ENCODE data around the gene SNTB2.
"Not testable (repeated sequence)": the region's sequence is repeated elsewhere in the genome, so short reads cannot be mapped to it uniquely, and the experiment has no call there.

SNTB2 gene

DNA sequence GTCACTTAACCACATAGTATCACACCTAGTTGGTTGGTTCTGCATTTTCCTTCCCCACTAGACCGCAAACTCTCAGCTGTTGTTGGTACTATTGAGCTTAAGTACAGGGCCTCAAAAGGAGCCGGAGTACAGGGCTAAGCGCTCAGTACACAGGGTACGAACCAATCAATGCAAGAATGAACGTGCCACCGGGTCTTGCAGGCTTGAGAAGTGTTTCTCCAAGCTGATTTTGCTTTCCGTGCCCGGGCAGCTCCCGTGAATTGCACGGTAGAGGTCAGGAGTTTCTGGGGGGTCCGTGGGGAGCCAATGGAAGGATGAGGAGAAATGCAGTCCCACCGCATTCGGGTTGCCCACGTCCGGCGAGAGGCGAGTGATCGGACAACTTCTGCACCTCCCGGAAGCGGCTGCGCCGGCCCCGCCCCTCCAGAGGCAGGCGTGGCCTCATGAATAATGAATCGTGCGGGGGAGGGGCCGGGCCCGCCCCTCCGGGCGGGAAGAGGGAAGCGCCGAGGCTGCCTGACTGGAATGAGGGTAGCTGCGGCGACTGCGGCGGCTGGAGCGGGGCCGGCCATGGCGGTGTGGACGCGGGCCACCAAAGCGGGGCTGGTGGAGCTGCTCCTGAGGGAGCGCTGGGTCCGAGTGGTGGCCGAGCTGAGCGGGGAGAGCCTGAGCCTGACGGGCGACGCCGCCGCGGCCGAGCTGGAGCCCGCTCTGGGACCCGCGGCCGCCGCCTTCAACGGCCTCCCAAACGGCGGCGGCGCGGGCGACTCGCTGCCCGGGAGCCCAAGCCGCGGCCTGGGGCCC is at the start of gene SNTB2:
SNTB2 (plus strand) TSS at position 523 of the 804 bp plus-strand sequence; CDS start at position 526, 3 bp downstream.
- Histone ChIP-seq H3K9me3 (ENCODE audit: insufficient read depth, low read length) (no peaks in the 10 kb centered on the region), H3K4me3 (ENCODE audit: insufficient read length, low read depth) (peak within 1 kb of the TSS; percentile 77), H3K27me3 (ENCODE audit: insufficient read depth, insufficient read length) (no peaks in the 10 kb centered on the region), H3K9ac (ENCODE audit: insufficient read length, low read depth) (peak within 1 kb of the TSS; percentile 97), H3K4me1 (ENCODE audit: insufficient read depth, insufficient read length) (peaks cover 3% of the 10 kb centered on the region), H3K36me3 (ENCODE audit: insufficient read depth, insufficient read length, low read length) (peaks cover 2% of the 10 kb centered on the region)
- peak; percentile 87 for DNase-seq (ENCODE audit: low read depth, low spot score)
- TF ChIP-seq ZNF274 (IDR thresholded peaks at IDR 0.05; ENCODE audit: low read depth, low read length) = no peak
- TF ChIP-seq SUZ12 (IDR thresholded peaks at IDR 0.05; ENCODE audit: extremely low read depth, insufficient read depth, insufficient read length) = no peak
- TF ChIP-seq YY1 (IDR thresholded peaks at IDR 0.05; ENCODE audit: insufficient read depth, insufficient read length) = no peak

DNA sequence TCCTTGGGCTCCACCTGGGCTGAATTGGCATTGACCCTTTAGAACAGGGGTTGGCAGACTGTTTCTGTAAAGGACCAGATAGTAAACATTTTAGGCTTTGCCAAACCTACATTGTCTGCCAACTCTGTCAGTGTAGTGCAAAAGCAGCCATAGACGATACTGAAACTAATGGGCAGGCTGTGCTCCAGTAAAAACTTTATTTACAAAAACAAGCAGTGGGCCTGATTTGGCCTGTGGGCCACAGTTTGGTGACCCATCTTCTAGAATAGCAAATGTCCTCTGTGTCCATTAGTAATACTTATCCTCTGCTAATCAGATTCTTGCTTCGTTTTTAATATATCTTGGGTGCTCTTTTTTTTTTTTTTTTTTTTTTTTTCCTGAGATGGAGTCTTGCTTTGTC is 48.4 kb upstream of the SNTB2 start:
- no peak overlapping the region for H3K9ac ChIP-seq (ENCODE audit: insufficient read length, low read depth)
- no peaks in the 10 kb centered on the region for H3K9me3 ChIP-seq (ENCODE audit: insufficient read depth, low read length)
- no peak overlapping the region for H3K4me3 ChIP-seq (ENCODE audit: insufficient read length, low read depth)
- TF ChIP-seq ZNF274 (IDR thresholded peaks at IDR 0.05; ENCODE audit: low read depth, low read length) (no peak), YY1 (IDR thresholded peaks at IDR 0.05; ENCODE audit: insufficient read depth, insufficient read length) (no peak), SUZ12 (IDR thresholded peaks at IDR 0.05; ENCODE audit: extremely low read depth, insufficient read depth, insufficient read length) (no peak)
- DNase-seq (ENCODE audit: low read depth, low spot score) = no peak
- no peaks in the 10 kb centered on the region for H3K27me3 ChIP-seq (ENCODE audit: insufficient read depth, insufficient read length)
- peaks cover 93% of the 10 kb centered on the region for H3K36me3 ChIP-seq (ENCODE audit: insufficient read depth, insufficient read length, low read length)
- no peaks in the 10 kb centered on the region for H3K4me1 ChIP-seq (ENCODE audit: insufficient read depth, insufficient read length)

DNA sequence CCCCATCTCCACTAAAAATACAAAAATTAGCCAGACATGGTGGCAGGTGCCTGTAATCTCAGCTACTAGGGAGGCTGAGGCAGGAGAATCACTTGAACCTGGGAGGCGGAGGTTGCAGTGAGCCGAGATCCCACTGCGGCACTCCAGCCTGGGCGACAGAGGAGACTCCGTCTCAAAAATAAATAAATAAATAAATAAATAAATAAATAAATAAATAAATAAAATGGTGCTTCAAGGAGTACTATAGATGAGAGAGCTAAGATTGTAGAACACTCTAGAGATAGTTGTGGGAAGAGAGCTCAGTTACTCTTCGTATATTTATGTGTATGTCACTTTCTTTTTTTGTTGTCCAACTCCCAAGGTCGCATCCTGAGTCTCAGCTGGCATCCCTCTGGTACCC is 47.5 kb upstream of the SNTB2 start:
- not testable (repeated sequence) for H3K9ac ChIP-seq (ENCODE audit: insufficient read length, low read depth); H3K9me3 ChIP-seq (ENCODE audit: insufficient read depth, low read length); H3K4me3 ChIP-seq (ENCODE audit: insufficient read length, low read depth); H3K4me1 ChIP-seq (ENCODE audit: insufficient read depth, insufficient read length); H3K27me3 ChIP-seq (ENCODE audit: insufficient read depth, insufficient read length); DNase-seq (ENCODE audit: low read depth, low spot score)
- peaks cover 93% of the 10 kb centered on the region for H3K36me3 ChIP-seq (ENCODE audit: insufficient read depth, insufficient read length, low read length)

DNA sequence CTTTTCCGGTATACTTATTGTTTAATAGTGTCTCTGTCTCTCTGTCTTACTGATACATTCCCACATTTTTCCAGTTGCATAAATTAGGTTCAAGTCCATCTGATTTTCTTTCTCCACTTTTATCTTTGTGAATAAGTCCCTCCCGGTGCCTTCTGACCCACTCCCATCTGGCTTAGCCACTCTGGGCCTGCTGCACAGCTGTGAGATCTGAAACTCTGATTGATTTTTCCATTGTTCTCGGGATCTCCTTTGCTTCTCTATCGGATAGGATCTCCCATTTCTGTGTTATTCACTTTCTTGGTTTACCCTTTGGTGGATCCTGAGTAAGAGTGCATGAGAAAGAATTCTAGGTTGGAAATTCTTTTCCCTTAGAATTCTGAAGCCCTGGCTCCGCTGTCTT is 46.0 kb upstream of the SNTB2 start:
- TF ChIP-seq ZNF274 (IDR thresholded peaks at IDR 0.05; ENCODE audit: low read depth, low read length) = no peak
- no peak for TF ChIP-seq YY1 (IDR thresholded peaks at IDR 0.05; ENCODE audit: insufficient read depth, insufficient read length)
- no peak for TF ChIP-seq SUZ12 (IDR thresholded peaks at IDR 0.05; ENCODE audit: extremely low read depth, insufficient read depth, insufficient read length)
- H3K9me3 ChIP-seq (ENCODE audit: insufficient read depth, low read length) = no peaks in the 10 kb centered on the region
- no peak for DNase-seq (ENCODE audit: low read depth, low spot score)
- no peak overlapping the region for H3K9ac ChIP-seq (ENCODE audit: insufficient read length, low read depth)
- H3K4me1 ChIP-seq (ENCODE audit: insufficient read depth, insufficient read length) = no peaks in the 10 kb centered on the region
- no peak overlapping the region for H3K4me3 ChIP-seq (ENCODE audit: insufficient read length, low read depth)
- no peaks in the 10 kb centered on the region for H3K27me3 ChIP-seq (ENCODE audit: insufficient read depth, insufficient read length)
- peaks cover 96% of the 10 kb centered on the region for H3K36me3 ChIP-seq (ENCODE audit: insufficient read depth, insufficient read length, low read length)

DNA sequence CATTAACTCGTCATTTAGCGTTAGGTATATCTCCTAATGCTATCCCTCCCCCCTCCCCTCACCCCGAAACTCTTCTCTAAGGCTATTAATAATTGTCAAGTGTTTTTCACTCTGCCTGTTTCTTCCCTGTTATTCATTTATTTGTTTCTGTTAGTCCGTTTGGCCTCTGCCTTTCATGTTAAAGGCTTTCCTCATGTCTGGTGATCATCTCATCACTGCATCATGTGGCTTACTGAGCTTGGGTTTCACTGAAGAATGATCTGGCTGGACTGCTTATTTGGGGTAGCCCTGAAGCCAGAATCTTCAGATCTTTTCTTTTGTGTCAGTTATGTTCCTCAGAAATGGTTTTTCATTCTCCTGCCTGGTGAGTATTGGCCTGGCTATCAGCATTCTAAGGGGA is 45.0 kb upstream of the SNTB2 start:
- no peaks in the 10 kb centered on the region for H3K9me3 ChIP-seq (ENCODE audit: insufficient read depth, low read length)
- no peak overlapping the region for H3K4me3 ChIP-seq (ENCODE audit: insufficient read length, low read depth)
- no peaks in the 10 kb centered on the region for H3K27me3 ChIP-seq (ENCODE audit: insufficient read depth, insufficient read length)
- H3K9ac ChIP-seq (ENCODE audit: insufficient read length, low read depth) = no peak overlapping the region
- no peak for DNase-seq (ENCODE audit: low read depth, low spot score)
- peaks cover 92% of the 10 kb centered on the region for H3K36me3 ChIP-seq (ENCODE audit: insufficient read depth, insufficient read length, low read length)
- no peaks in the 10 kb centered on the region for H3K4me1 ChIP-seq (ENCODE audit: insufficient read depth, insufficient read length)
- TF ChIP-seq SUZ12 (IDR thresholded peaks at IDR 0.05; ENCODE audit: extremely low read depth, insufficient read depth, insufficient read length) (no peak), ZNF274 (IDR thresholded peaks at IDR 0.05; ENCODE audit: low read depth, low read length) (no peak), YY1 (IDR thresholded peaks at IDR 0.05; ENCODE audit: insufficient read depth, insufficient read length) (no peak)

DNA sequence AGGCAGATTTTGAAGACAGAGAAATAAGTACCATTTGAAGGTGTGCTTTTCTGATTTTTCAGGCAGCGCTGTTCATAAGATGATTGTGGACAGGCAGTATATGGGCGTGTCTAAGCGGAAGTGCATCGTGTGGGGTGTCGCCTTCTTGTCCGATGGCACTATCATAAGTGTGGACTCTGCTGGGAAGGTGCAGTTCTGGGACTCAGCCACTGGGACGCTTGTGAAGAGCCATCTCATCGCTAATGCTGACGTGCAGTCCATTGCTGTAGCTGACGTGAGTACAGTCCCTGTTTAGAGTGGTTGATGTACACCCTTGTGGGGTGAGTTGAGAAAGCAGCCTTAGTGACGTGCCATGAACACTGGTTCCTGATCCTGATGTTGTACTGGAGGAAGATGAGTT is 43.8 kb upstream of the SNTB2 start:
- TF ChIP-seq YY1 (IDR thresholded peaks at IDR 0.05; ENCODE audit: insufficient read depth, insufficient read length) (no peak), ZNF274 (IDR thresholded peaks at IDR 0.05; ENCODE audit: low read depth, low read length) (no peak), SUZ12 (IDR thresholded peaks at IDR 0.05; ENCODE audit: extremely low read depth, insufficient read depth, insufficient read length) (no peak)
- no peaks in the 10 kb centered on the region for H3K27me3 ChIP-seq (ENCODE audit: insufficient read depth, insufficient read length)
- H3K4me1 ChIP-seq (ENCODE audit: insufficient read depth, insufficient read length) = no peaks in the 10 kb centered on the region
- H3K9ac ChIP-seq (ENCODE audit: insufficient read length, low read depth) = no peak overlapping the region
- H3K4me3 ChIP-seq (ENCODE audit: insufficient read length, low read depth) = no peak overlapping the region
- no peaks in the 10 kb centered on the region for H3K9me3 ChIP-seq (ENCODE audit: insufficient read depth, low read length)
- DNase-seq (ENCODE audit: low read depth, low spot score) = no peak
- H3K36me3 ChIP-seq (ENCODE audit: insufficient read depth, insufficient read length, low read length) = peaks cover 85% of the 10 kb centered on the region

DNA sequence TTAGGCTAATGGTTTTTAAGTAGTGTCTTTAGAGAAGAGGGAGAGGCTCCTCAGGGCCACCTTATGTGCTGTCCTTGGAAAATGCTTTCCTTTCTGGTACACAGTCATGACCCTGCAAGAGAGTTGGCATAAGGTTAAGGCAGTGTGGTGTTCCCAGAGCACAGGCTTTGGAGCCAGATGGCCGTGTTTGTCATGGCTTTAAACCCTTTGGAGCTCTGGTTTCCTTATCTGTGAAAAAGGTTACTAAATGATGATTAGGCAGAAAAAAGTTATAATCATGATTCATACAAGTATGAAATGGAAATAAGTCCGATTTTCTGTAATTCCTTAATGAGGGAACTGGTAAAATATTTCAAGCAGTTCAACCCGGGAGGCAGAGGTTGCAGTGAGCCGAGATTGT is 41.3 kb upstream of the SNTB2 start:
- Histone ChIP-seq H3K4me1 (ENCODE audit: insufficient read depth, insufficient read length) (no peaks in the 10 kb centered on the region), H3K36me3 (ENCODE audit: insufficient read depth, insufficient read length, low read length) (peaks cover 82% of the 10 kb centered on the region), H3K9ac (ENCODE audit: insufficient read length, low read depth) (no peak overlapping the region), H3K9me3 (ENCODE audit: insufficient read depth, low read length) (no peaks in the 10 kb centered on the region), H3K4me3 (ENCODE audit: insufficient read length, low read depth) (no peak overlapping the region), H3K27me3 (ENCODE audit: insufficient read depth, insufficient read length) (no peaks in the 10 kb centered on the region)
- TF ChIP-seq ZNF274 (IDR thresholded peaks at IDR 0.05; ENCODE audit: low read depth, low read length) (no peak), YY1 (IDR thresholded peaks at IDR 0.05; ENCODE audit: insufficient read depth, insufficient read length) (no peak), SUZ12 (IDR thresholded peaks at IDR 0.05; ENCODE audit: extremely low read depth, insufficient read depth, insufficient read length) (no peak)
- DNase-seq (ENCODE audit: low read depth, low spot score) = no peak

DNA sequence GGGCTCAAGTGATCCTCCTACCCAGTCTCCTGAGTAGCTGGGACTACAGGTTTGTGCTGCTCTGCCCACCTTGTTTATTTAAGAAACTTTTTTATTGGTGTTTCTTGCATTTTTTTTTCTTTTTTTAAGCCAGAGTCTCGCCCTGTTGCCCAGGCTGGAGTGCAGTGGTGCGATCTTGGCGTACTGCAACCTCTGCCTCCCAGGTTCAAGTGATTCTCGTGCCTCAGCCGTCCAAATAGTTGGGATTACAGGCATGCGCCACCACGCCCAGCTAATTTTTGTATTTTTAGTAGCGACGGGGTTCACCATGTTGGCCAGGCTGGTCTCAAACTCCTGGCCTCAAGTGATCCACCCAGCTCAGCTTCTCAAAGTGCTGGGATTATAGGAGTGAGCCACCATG is 37.3 kb upstream of the SNTB2 start:
- not testable (repeated sequence) for DNase-seq (ENCODE audit: low read depth, low spot score); H3K27me3 ChIP-seq (ENCODE audit: insufficient read depth, insufficient read length); H3K9me3 ChIP-seq (ENCODE audit: insufficient read depth, low read length); H3K4me3 ChIP-seq (ENCODE audit: insufficient read length, low read depth); H3K4me1 ChIP-seq (ENCODE audit: insufficient read depth, insufficient read length); H3K9ac ChIP-seq (ENCODE audit: insufficient read length, low read depth)
- H3K36me3 ChIP-seq (ENCODE audit: insufficient read depth, insufficient read length, low read length) = peaks cover 76% of the 10 kb centered on the region

Data from NT2/D1 (cell line).